Stomach (tissue), 9 donors: Measurements from ENCODE around the gene SPNS2. TPM values are rescaled to one million over a fixed set of nuclear protein-coding genes. Genes with fewer than 3 reads are reported as not detected.

Source experiments
- DNase-seq, 2 donors: peaks; one replicate each; pipeline versions ENCODE4 v3.0.0 to v3.0.0-alpha.2; 2013 to 2019
- H3K27ac ChIP-seq, 5 donors: fragments of 200-600 bp in 4 of 5; sonication (generic) in 4 of 5; one replicate each; pipeline ENCODE4 v1.5.1; 2013 to 2019; ENCODE audit warnings: mild to moderate bottlenecking in 1 of 5, moderate library complexity in 1 of 5
- H3K27me3 ChIP-seq, 3 donors: fragments of 200-600 bp; sonication (generic); one replicate each; pipeline ENCODE4 v1.5.1; 2017 to 2019; ENCODE audit warnings: mixed run types in 1 of 3
- H3K36me3 ChIP-seq, 4 donors: fragments of 200-600 bp; sonication (generic); 1 replicate in 3 of 4; 2 replicates in 1 of 4; pipeline ENCODE4 v1.5.1; 2016 to 2019
- H3K4me1 ChIP-seq, 4 donors: fragments of 200-600 bp; sonication (generic); one replicate each; pipeline ENCODE4 v1.5.1; 2016 to 2019
- H3K4me3 ChIP-seq, 4 donors: fragments of 200-600 bp; sonication (generic) in 3 of 4; one replicate each; pipeline ENCODE4 v1.5.1; 2016 to 2019; ENCODE audit warnings: mild to moderate bottlenecking in 1 of 4
- H3K9me3 ChIP-seq, 4 donors: fragments of 200-600 bp; sonication (generic); one replicate each; pipeline ENCODE4 v1.5.1; 2016 to 2019
- EP300 ChIP-seq: sonication (generic); formaldehyde crosslinking; IDR thresholded peaks from one replicate; pipeline ENCODE4 v1.6.1; 2017; ENCODE audit warnings: antibody characterized with exemption
- POLR2A ChIP-seq, 4 donors: fragments of 450-650 bp; IDR thresholded peaks; one replicate each; pipeline ENCODE4 v1.6.1; 2016; ENCODE audit warnings: antibody characterized with exemption in 4 of 4, control low read depth in 2 of 4, mild to moderate bottlenecking in 1 of 4, moderate library complexity in 1 of 4
- POLR2AphosphoS5 ChIP-seq, 3 donors: sonication (generic); formaldehyde crosslinking; IDR thresholded peaks; one replicate each; pipeline ENCODE4 v1.6.1; 2016; ENCODE audit warnings: antibody characterized with exemption in 3 of 3
- WGBS, 5 donors: extraction: QIAGEN DNeasy Blood & Tissue Kit in 3 of 5; methylation state at CpG; one replicate each; pipeline versions ENCODE4 v1.1.5 to v1.1.7; 2013 to 2018; 5-methylcytosine and 5-hydroxymethylcytosine counted together
- intact Hi-C: fragments of 100-400 bp; cut with DNase I; formaldehyde crosslinking; loops from one replicate; pipeline ENCODE4 v1.15.1; 2023; ENCODE audit warnings: low total_unique reads
- polyA plus RNA-seq, 3 donors: library from polyadenylated mRNA; stranded (reverse); fragments of 200-250 nt; gene quantifications; one replicate each; pipeline ENCODE4 v1.2.3, GENCODE V29; 2013
- total RNA-seq, 5 donors: library from RNA; depleted of rRNA; stranded (reverse); fragments of >200 nt; gene quantifications; one replicate each; pipeline versions ENCODE4 v1.1.0 to v1.2.3, GENCODE V29; 2014 to 2016
- TF ChIP-seq, protein P1 (sequence below), 7 experiments: fragments of 450-650 bp in 4 of 7; fragments of 200-600 bp in 3 of 7; sonication (generic) in 3 of 7; IDR thresholded peaks; one replicate each; pipeline ENCODE4 v1.5.1; 2016 to 2019; ENCODE audit warnings: antibody characterized with exemption in 7 of 7, control low read depth in 2 of 7, mild to moderate bottlenecking in 1 of 7
- donor health status: healthy with polysubstance abuse.
- donor health status: Bipolar disorder and iron deficiency.
- donor health status: healthy.

The SPNS2 gene
- total and polyA plus RNA-seq, 8 donors = 4.1 to 67.7 (median 24.3) TPM

DNA sequence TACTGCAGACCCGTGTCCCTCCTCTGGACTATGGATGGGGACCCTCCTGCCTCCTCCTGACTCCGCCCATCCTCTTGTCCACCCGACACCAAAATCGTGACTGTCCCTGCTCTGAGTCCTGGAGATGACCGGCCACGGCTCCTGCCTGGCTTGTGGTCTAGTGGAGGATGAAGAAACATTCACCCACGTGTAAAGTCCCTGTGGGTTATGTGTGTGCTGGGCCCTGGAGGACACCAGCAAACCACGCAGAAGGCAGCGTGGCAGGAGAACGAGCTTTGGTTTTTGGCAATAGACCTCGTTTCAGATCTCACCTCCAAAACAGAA, 11.9 kb downstream of the SPNS2 start:
- Histone ChIP-seq H3K4me1 (peaks cover 63 to 95% (median 80%) of the 10 kb centered on the region in 4 donors), H3K36me3 (no peaks in the 10 kb centered on the region), H3K9me3 (no peaks in the 10 kb centered on the region), H3K27me3 (peaks cover 0 to 4% (median 0%) of the 10 kb centered on the region in 3 donors), H3K4me3 (no peak overlapping the region), H3K27ac (peak overlapping the region in 4 of 5 donors; percentile 55 to 90 (median 68))
- 72 to 81% (median 76%) methylated on average over 11 of the region's 11 CpGs for WGBS, 5 donors
- DNase-seq = no peak
- intact Hi-C loops = no loop called here
- TF ChIP-seq, protein P1, sequence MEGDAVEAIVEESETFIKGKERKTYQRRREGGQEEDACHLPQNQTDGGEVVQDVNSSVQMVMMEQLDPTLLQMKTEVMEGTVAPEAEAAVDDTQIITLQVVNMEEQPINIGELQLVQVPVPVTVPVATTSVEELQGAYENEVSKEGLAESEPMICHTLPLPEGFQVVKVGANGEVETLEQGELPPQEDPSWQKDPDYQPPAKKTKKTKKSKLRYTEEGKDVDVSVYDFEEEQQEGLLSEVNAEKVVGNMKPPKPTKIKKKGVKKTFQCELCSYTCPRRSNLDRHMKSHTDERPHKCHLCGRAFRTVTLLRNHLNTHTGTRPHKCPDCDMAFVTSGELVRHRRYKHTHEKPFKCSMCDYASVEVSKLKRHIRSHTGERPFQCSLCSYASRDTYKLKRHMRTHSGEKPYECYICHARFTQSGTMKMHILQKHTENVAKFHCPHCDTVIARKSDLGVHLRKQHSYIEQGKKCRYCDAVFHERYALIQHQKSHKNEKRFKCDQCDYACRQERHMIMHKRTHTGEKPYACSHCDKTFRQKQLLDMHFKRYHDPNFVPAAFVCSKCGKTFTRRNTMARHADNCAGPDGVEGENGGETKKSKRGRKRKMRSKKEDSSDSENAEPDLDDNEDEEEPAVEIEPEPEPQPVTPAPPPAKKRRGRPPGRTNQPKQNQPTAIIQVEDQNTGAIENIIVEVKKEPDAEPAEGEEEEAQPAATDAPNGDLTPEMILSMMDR (IDR thresholded peaks at IDR 0.05) = no peak
- no peak for TF ChIP-seq POLR2A (IDR thresholded peaks at IDR 0.05)
- no peak for TF ChIP-seq POLR2AphosphoS5 (IDR thresholded peaks at IDR 0.05)
- no peak for TF ChIP-seq EP300

DNA sequence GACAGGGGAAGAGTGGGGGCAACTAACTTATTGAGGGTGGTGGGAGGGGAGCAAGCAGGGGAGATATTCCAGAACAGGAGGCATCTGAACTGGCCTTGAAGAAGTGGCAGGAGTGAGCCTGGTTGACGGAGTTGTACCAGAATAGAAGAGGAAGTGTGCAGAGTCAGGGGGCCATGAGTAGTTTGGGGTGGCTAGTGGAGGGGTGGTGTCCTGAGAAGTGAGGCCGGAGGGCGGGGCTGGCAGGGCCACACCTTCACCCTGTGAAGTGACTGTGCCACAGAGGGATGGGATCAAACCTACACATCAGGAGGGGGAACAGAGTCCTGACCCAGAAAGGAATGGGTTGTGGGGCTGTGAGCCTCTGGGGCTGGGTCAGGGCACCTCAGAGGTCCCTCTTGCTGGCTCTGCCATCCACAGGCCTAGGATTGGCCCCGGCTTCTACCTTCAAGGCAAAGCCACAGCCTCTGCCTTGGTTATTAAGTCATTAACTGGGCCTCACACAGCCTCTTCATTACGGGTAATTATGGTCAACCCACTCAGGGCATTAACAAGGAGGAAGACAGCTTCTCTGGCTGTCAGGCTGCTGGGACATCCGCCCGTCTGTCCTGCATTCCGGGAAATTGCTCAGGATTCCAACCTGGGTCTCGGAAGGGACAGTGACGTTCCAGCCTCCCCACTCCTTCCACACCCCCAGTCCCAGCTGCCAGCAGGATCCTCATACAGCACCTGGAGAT, 12.7 kb downstream of the SPNS2 start:
- no peaks in the 10 kb centered on the region for H3K36me3 ChIP-seq
- TF ChIP-seq POLR2AphosphoS5 (IDR thresholded peaks at IDR 0.05) (no peak), POLR2A (IDR thresholded peaks at IDR 0.05) (no peak), EP300 (no peak)
- TF ChIP-seq, protein P1 (IDR thresholded peaks at IDR 0.05) = no peak
- DNase-seq = no peak
- intact Hi-C loops = no loop called here
- 80 to 89% (median 84%) methylated on average over 8 to 10 of the region's 10 CpGs for WGBS, 5 donors
- H3K27ac ChIP-seq = peak overlapping the region in 4 of 5 donors; percentile 55 to 90 (median 68)
- H3K27me3 ChIP-seq = peaks cover 0 to 4% (median 0%) of the 10 kb centered on the region in 3 donors
- H3K4me1 ChIP-seq = peaks cover 62 to 95% (median 78%) of the 10 kb centered on the region in 4 donors
- no peaks in the 10 kb centered on the region for H3K9me3 ChIP-seq
- no peak overlapping the region for H3K4me3 ChIP-seq

DNA sequence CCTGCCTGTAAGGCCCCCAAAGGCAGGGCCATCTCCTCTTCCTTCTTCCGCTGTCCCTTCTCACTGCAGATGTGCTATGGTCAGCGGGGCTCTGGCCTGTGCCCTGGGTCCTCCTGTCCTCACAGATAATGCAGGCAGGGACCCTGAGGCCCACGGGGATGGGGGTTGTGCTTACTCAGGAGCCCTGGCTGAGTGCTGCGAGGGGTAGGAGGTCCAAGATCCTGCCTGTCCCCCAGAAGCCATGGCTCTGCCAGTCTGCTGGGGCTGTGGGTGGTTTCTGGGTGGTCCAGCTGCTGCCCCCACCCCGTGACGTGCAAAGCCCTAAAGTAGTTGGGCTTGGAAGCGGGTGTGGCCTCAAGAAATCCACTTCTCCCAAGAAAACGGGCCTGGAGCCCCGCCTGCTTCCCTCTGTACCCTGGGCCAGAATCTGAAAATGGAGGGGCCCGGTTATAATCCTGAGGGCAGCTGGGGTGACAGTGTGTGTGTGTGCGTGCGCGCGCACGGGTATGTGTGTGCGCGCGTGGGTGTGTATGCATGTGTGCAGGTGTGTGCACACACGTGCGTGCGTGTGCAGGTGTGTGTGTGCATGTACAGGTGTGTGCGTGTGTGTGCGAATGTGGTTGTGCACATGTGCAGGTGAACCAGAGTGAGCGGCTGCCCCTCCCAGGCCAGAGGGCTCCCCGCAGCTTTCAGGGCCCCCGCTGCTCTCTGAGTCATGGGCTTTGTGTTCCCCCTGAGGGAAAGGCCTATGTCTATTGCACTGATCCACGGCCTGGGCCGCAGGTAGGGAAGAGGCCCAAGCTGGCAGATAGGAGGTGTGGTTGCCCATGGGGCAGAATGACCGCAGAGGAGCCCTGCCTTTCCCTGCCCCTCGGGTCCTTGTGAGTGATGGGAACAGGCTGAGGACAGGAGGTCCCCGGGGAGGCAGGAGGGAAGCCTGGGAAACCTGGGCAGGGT, 13.8 kb downstream of the SPNS2 start:
- intact Hi-C loops = no loop called here
- Histone ChIP-seq H3K27ac (peak overlapping the region in 4 of 5 donors; percentile 64 to 90 (median 76)), H3K36me3 (no peaks in the 10 kb centered on the region), H3K4me1 (peaks cover 61 to 92% (median 75%) of the 10 kb centered on the region in 4 donors), H3K4me3 (no peak overlapping the region), H3K9me3 (no peaks in the 10 kb centered on the region), H3K27me3 (no peaks in the 10 kb centered on the region)
- TF ChIP-seq, protein P1 (IDR thresholded peaks at IDR 0.05) = no peak
- TF ChIP-seq POLR2AphosphoS5 (IDR thresholded peaks at IDR 0.05) = no peak
- TF ChIP-seq POLR2A (IDR thresholded peaks at IDR 0.05) = no peak
- TF ChIP-seq EP300 = no peak
- no peak for DNase-seq
- 80 to 87% (median 85%) methylated on average over 25 to 31 of the region's 31 CpGs for WGBS, 5 donors
